ENCODE data around the gene ADGRG1.

GRCh38 chr16:57695680-57696069 lies 67.2 kb downstream of the ADGRG1 start:
- no peak for TF ChIP-seq EZH2phosphoT487 (IDR thresholded peaks at IDR 0.05; ENCODE audit: low read depth, severe bottlenecking, unreplicated experiment)
- TF ChIP-seq, protein P1, sequence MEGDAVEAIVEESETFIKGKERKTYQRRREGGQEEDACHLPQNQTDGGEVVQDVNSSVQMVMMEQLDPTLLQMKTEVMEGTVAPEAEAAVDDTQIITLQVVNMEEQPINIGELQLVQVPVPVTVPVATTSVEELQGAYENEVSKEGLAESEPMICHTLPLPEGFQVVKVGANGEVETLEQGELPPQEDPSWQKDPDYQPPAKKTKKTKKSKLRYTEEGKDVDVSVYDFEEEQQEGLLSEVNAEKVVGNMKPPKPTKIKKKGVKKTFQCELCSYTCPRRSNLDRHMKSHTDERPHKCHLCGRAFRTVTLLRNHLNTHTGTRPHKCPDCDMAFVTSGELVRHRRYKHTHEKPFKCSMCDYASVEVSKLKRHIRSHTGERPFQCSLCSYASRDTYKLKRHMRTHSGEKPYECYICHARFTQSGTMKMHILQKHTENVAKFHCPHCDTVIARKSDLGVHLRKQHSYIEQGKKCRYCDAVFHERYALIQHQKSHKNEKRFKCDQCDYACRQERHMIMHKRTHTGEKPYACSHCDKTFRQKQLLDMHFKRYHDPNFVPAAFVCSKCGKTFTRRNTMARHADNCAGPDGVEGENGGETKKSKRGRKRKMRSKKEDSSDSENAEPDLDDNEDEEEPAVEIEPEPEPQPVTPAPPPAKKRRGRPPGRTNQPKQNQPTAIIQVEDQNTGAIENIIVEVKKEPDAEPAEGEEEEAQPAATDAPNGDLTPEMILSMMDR (IDR thresholded peaks at IDR 0.05; ENCODE audit: poor library complexity), result no peak
